K562 (cell line): Measurements from ENCODE around the gene PICK1. TPM values are rescaled to one million over a fixed set of nuclear protein-coding genes. Genes with fewer than 3 reads are reported as not detected.

ENCODE experiments used
- DEAF1 ChIP-seq: fragments of 450-650 bp; formaldehyde crosslinking; IDR thresholded peaks from 2 replicates; pipeline ENCODE4 v1.4.0; 2020; ENCODE audit warnings: mild to moderate bottlenecking, moderate library complexity
- E2F6 ChIP-seq, 2 experiments: IDR thresholded peaks; 2 replicates each; pipeline ENCODE4 v1.6.1; 2011; ENCODE audit warnings: borderline replicate concordance in 1 of 2, control low read depth in 1 of 2, low read depth in 1 of 2, low read length in 1 of 2, mild to moderate bottlenecking in 1 of 2, mixed read lengths in 1 of 2, moderate library complexity in 1 of 2; ENCODE audit not compliant: insufficient read depth in 1 of 2, insufficient read length in 1 of 2, poor library complexity in 1 of 2, severe bottlenecking in 1 of 2; ENCODE audit errors: extremely low read depth in 1 of 2
- FOXK2 ChIP-seq, 2 experiments: fragments of 450-650 bp; IDR thresholded peaks in 1 of 2; conservative IDR thresholded peaks in 1 of 2; 2 replicates each; pipeline ENCODE4 v1.6.1; 2016; ENCODE audit warnings: low read depth in 2 of 2, mild to moderate bottlenecking in 1 of 2
- HMG20A ChIP-seq: fragments of 450-650 bp; formaldehyde crosslinking; conservative IDR thresholded peaks from 2 replicates; pipeline ENCODE4 v1.4.0; 2020; ENCODE audit warnings: mild to moderate bottlenecking, mixed read lengths
- RB1 ChIP-seq: fragments of 450-650 bp; IDR thresholded peaks from 2 replicates; pipeline ENCODE4 v1.6.1; 2017; ENCODE audit warnings: low read depth, mild to moderate bottlenecking
- REST ChIP-seq, 2 experiments: fragments of 450-650 bp; formaldehyde crosslinking in 1 of 2; IDR thresholded peaks; 2 replicates each; pipeline versions ENCODE4 v1.4.0 to v1.6.1; 2014 to 2020; ENCODE audit warnings: mild to moderate bottlenecking in 2 of 2, borderline replicate concordance in 1 of 2, low read depth in 1 of 2
- STAG1 ChIP-seq: sonication (generic); formaldehyde crosslinking; IDR thresholded peaks from 2 replicates; pipeline ENCODE4 v1.5.0; 2020; ENCODE audit warnings: missing genetic modification reagents, borderline replicate concordance
- TEAD1 ChIP-seq, 2 experiments: fragments of 450-650 bp in 1 of 2; sonication (generic) in 1 of 2; formaldehyde crosslinking; IDR thresholded peaks; 2 replicates each; pipeline versions ENCODE4 v1.4.0 to v1.8.0; 2020 to 2022; ENCODE audit warnings: mild to moderate bottlenecking in 2 of 2, missing genetic modification reagents in 1 of 2
- polyA plus RNA-seq, 8 experiments: library from polyadenylated mRNA; depleted of rRNA in 4 of 8; stranded (reverse) in 5 of 8; unstranded in 3 of 8; fragments of >200 nt; fragmentation: Nextera tagmentation in 2 of 8; fragmentation: Illumina TruSeq in 1 of 8; extraction: Ambion mirVana in 2 of 8; extraction: Trizol in 1 of 8; gene quantifications; 2 replicates each; pipeline versions ENCODE4 v1.2.1 to v1.2.3, GENCODE V29; 2011 to 2014; ENCODE audit warnings: inconsistent platforms in 1 of 8, missing spikeins in 1 of 8
- total RNA-seq, 7 experiments: library from RNA; depleted of rRNA in 6 of 7; stranded (reverse); fragments of >200 nt in 6 of 7; fragmentation: Illumina TruSeq in 2 of 7; extraction: Trizol in 2 of 7; gene quantifications; 2 replicates each; pipeline versions ENCODE4 v1.2.1 to v1.2.3, GENCODE V29; 2011 to 2021; ENCODE audit warnings: low replicate concordance in 1 of 7

Gene PICK1
- total and polyA plus RNA-seq, 9 of the 15 experiments (the other 6 are each of a cell fraction or from before 2014, with no cell fraction given) = 0.06 to 11.0 (median 7.9) TPM; not detected in 1

- TF ChIP-seq REST (IDR thresholded peaks at IDR 0.05; ENCODE audit: borderline replicate concordance) (peak; percentile 69; the same call in 1 of the 2 replicates), REST (CRISPR knock-in tag; IDR thresholded peaks at IDR 0.05; ENCODE audit: low read depth) (no peak), DEAF1 (CRISPR knock-in tag) (peak; percentile 63; the same call in 1 of the 2 replicates), FOXK2 (conservative IDR thresholded peaks at IDR 0.05 in 1 of 2, IDR thresholded peaks at IDR 0.05 in 1 of 2; ENCODE audit: low read depth in 2 of 2) (no peak), RB1 (peak; percentile 64; the same call in 1 of the 2 replicates), HMG20A (CRISPR knock-in tag) (no peak), STAG1 (peak; percentile 99), TEAD1 (CRISPR knock-in tag; IDR thresholded peaks at IDR 0.05) (peak in 1 of 2 experiments; percentile 91; a peak in 2 of 4 replicates), E2F6 (IDR thresholded peaks at IDR 0.05; ENCODE audit: borderline replicate concordance in 1 of 2, extremely low read depth in 1 of 2, insufficient read depth in 1 of 2, insufficient read length in 1 of 2, low read depth in 1 of 2, low read length in 1 of 2, poor library complexity in 1 of 2, severe bottlenecking in 1 of 2) (peak in 1 of 2 experiments; percentile 55)
Measured at GRCh38 chr22:38051900-38052862, 5.0 kb upstream of the PICK1 start (continued).
